ENCODE results near the gene HIVEP3. TPM values are rescaled to one million over a fixed set of nuclear protein-coding genes. Genes with fewer than 3 reads are reported as not detected.
A peak's percentile ranks its signal among the peaks of the same experiment; 100 is the strongest.

The HIVEP3 gene
- total and polyA plus RNA-seq, 4 donors: 3.0 to 9.4 (median 7.8) TPM

- Histone ChIP-seq H3K36me3 (ENCODE audit: control insufficient read depth, insufficient read depth, low read length) (no peaks in the 10 kb centered on the region), H3K9me3 (ENCODE audit: control insufficient read depth, insufficient read depth, low read length) (no peaks in the 10 kb centered on the region), H3K27me3 (ENCODE audit: control insufficient read depth, insufficient read depth, low read length) (no peaks in the 10 kb centered on the region), H3K27ac (ENCODE audit: low read depth, low read length) (no peak overlapping the region), H3K4me1 (ENCODE audit: control insufficient read depth, insufficient read depth, low read length) (peaks cover 8% of the 10 kb centered on the region), H3K4me3 (ENCODE audit: low read depth, low read length) (no peak overlapping the region)
- WGBS (ENCODE audit: insufficient coverage): 79% methylated on average over 2 of the region's 3 CpGs
- no peak for DNase-seq (ENCODE audit: low read depth in 4 of 6, low spot score in 6 of 6)
These were observed 342.5 kb downstream of the HIVEP3 start for GRCh38 chr1:41576206-41576605.

DNA sequence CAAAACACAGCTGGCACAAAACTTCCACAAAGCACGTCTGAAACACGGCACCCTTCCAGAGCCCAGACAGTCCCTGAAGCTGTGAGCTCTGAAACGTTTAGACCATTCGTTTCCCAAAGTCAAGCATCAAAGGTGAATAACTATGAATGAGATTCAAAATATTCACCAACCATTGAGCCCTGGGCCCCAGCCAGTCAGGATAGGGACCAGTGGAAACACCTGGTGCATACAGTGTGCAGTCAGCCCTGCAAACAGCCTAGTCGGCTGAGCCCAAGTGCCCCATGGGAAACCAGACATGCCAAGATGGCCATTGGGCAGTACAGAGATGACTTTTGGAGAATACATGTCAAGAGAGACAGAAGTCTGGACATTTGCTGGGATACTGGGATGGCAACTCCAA lies 343.9 kb downstream of the HIVEP3 start:
- peaks cover 8% of the 10 kb centered on the region for H3K4me1 ChIP-seq (ENCODE audit: control insufficient read depth, insufficient read depth, low read length)
- no peak overlapping the region for H3K27ac ChIP-seq (ENCODE audit: low read depth, low read length)
- no peaks in the 10 kb centered on the region for H3K36me3 ChIP-seq (ENCODE audit: control insufficient read depth, insufficient read depth, low read length)
- H3K9me3 ChIP-seq (ENCODE audit: control insufficient read depth, insufficient read depth, low read length): no peaks in the 10 kb centered on the region
- H3K27me3 ChIP-seq (ENCODE audit: control insufficient read depth, insufficient read depth, low read length): no peaks in the 10 kb centered on the region
- WGBS (ENCODE audit: insufficient coverage): 64% methylated on average over 5 of the region's 5 CpGs
- no peak overlapping the region for H3K4me3 ChIP-seq (ENCODE audit: low read depth, low read length)
- DNase-seq (ENCODE audit: low read depth in 4 of 6, low spot score in 6 of 6): no peak

DNA sequence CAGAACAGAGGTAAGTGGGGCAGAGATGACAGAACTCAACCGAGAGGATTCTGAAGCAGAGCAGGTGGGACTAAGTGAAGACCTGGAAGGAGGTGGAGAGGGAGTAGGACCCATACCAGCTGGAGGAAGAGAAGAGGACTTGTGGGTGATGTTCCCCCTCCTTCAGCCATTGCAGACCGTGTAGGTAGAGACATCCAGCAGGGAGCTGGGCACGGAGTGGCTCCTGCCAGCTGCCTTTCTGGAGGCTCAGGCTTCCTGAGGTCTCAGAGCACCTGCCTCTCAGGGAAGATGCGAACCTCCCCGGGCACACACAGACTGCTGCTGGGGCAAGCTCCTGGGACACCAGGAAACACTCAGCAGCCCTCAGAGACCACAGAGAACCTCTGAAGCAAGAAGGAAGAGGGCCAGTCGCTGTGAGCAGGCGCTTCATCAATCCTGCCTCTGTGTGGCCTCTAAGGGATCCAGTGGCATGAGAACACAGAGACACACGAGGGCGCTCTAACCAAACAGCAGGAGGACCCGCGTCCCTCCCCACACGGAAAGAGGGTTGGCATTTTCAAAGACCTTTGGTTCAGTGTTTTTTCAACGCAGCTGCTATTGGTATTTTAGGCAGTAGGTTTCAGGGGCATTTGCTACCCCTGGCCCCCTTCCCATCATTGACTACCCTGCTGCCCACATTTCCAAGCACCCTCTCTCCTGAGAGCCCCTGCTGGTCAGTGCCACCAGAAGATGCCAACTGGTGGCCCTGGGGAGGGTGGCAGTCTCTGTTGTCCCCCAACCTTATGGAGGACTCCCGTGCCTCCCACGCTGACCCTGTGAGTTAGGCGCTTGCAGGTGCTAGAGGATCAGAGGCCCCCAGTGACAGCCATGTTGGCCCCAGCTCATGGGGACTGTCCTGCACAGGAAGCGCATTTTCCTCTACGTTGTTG lies 344.7 kb downstream of the HIVEP3 start:
- DNase-seq (ENCODE audit: low read depth in 4 of 6, low spot score in 6 of 6): peak; percentile 53 to 96 (median 81)

DNA sequence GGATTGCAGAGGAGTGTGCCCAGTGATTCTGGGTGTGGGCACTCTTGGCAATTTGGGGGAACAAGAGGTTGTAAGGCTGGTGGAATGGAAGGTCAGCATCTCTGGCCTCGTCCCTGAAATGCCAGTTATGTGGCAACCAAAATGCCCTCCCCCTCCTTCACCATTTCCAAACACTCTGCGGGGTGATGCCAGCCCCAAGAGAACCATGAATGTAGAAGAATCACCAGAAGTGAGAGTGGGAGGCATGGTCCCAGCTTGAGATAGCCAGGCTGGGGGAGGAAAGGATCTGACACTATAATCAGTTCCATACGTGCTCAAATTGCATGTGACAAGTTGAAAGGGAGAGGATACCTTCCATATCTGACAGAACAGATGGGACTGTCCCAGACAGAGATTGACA lies 345.5 kb downstream of the HIVEP3 start:
- no peaks in the 10 kb centered on the region for H3K27me3 ChIP-seq (ENCODE audit: control insufficient read depth, insufficient read depth, low read length)
- no CpG with 5 or more reads among the region's 3 CpGs for WGBS (ENCODE audit: insufficient coverage)

More for the DNA sequence above, 344.7 kb downstream of the HIVEP3 start:
- 28% methylated on average over 16 of the region's 18 CpGs for WGBS (ENCODE audit: insufficient coverage)
- Histone ChIP-seq H3K9me3 (ENCODE audit: control insufficient read depth, insufficient read depth, low read length) (no peaks in the 10 kb centered on the region), H3K4me3 (ENCODE audit: low read depth, low read length) (no peak overlapping the region), H3K36me3 (ENCODE audit: control insufficient read depth, insufficient read depth, low read length) (no peaks in the 10 kb centered on the region), H3K27ac (ENCODE audit: low read depth, low read length) (no peak overlapping the region), H3K4me1 (ENCODE audit: control insufficient read depth, insufficient read depth, low read length) (peaks cover 8% of the 10 kb centered on the region), H3K27me3 (ENCODE audit: control insufficient read depth, insufficient read depth, low read length) (no peaks in the 10 kb centered on the region)

DNA sequence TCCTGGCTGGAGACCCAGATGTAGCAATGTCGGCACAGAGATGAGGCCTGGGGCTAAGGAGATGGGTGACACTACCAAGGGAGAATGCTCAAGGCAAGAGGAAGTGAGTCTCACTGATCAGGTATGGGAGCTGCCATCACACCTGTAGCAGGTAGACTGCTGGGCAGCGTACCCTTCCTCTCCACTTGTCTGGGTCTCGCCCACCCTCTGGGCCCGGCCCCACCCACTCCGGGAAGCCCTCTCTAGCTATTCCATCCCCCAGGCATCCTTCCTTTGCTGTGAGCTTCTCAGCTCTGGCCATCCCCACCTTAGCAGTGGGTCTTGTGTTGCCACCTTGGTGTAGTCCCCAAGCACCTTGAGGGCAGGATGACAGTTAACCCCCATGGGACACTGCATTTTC lies 346.5 kb downstream of the HIVEP3 start:
- DNase-seq (ENCODE audit: low read depth in 4 of 6, low spot score in 6 of 6): no peak
- Histone ChIP-seq H3K27me3 (ENCODE audit: control insufficient read depth, insufficient read depth, low read length) (no peaks in the 10 kb centered on the region), H3K9me3 (ENCODE audit: control insufficient read depth, insufficient read depth, low read length) (no peaks in the 10 kb centered on the region), H3K4me3 (ENCODE audit: low read depth, low read length) (no peak overlapping the region), H3K36me3 (ENCODE audit: control insufficient read depth, insufficient read depth, low read length) (no peaks in the 10 kb centered on the region), H3K27ac (ENCODE audit: low read depth, low read length) (no peak overlapping the region), H3K4me1 (ENCODE audit: control insufficient read depth, insufficient read depth, low read length) (peaks cover 8% of the 10 kb centered on the region)
- WGBS (ENCODE audit: insufficient coverage): 94% methylated on average over 5 of the region's 5 CpGs

More for the DNA sequence above, 345.5 kb downstream of the HIVEP3 start:
- Histone ChIP-seq H3K27ac (ENCODE audit: low read depth, low read length) (no peak overlapping the region), H3K36me3 (ENCODE audit: control insufficient read depth, insufficient read depth, low read length) (no peaks in the 10 kb centered on the region), H3K4me1 (ENCODE audit: control insufficient read depth, insufficient read depth, low read length) (peaks cover 8% of the 10 kb centered on the region), H3K4me3 (ENCODE audit: low read depth, low read length) (no peak overlapping the region), H3K9me3 (ENCODE audit: control insufficient read depth, insufficient read depth, low read length) (no peaks in the 10 kb centered on the region)
- DNase-seq (ENCODE audit: low read depth in 4 of 6, low spot score in 6 of 6): no peak

- H3K36me3 ChIP-seq (ENCODE audit: control insufficient read depth, insufficient read depth, low read length): no peaks in the 10 kb centered on the region
- no peaks in the 10 kb centered on the region for H3K9me3 ChIP-seq (ENCODE audit: control insufficient read depth, insufficient read depth, low read length)
- peaks cover 8% of the 10 kb centered on the region for H3K4me1 ChIP-seq (ENCODE audit: control insufficient read depth, insufficient read depth, low read length)
- H3K27ac ChIP-seq (ENCODE audit: low read depth, low read length): no peak overlapping the region
- no peaks in the 10 kb centered on the region for H3K27me3 ChIP-seq (ENCODE audit: control insufficient read depth, insufficient read depth, low read length)
- no peak for DNase-seq (ENCODE audit: low read depth in 4 of 6, low spot score in 6 of 6)
- no peak overlapping the region for H3K4me3 ChIP-seq (ENCODE audit: low read depth, low read length)
- WGBS (ENCODE audit: insufficient coverage): 60% methylated on average over 1 of the region's 3 CpGs
These were observed 347.7 kb downstream of the HIVEP3 start for GRCh38 chr1:41571041-41571440.

DNA sequence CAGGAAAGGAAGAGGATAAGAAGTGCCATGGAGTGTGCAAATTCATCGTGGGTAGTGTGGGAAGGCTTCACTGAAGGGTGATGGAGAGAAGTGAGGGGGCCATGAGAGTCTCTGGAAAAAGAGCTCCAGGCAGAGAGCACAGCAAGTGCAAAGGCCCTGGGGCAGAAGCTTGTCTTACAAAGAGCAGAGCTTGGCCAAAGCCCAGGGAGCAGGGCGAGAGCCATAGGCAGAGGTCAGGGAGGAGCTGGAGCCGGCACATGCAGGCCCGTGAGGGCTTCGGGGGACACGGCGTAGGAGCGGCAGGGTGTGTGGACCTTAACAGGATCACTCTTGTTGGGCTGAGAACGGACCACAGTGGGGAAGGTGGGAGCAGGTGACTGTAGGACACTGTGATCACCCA lies 350.5 kb downstream of the HIVEP3 start:
- no peak for DNase-seq (ENCODE audit: low read depth in 4 of 6, low spot score in 6 of 6)
- Histone ChIP-seq H3K9me3 (ENCODE audit: control insufficient read depth, insufficient read depth, low read length) (no peaks in the 10 kb centered on the region), H3K27me3 (ENCODE audit: control insufficient read depth, insufficient read depth, low read length) (no peaks in the 10 kb centered on the region), H3K4me1 (ENCODE audit: control insufficient read depth, insufficient read depth, low read length) (no peaks in the 10 kb centered on the region), H3K4me3 (ENCODE audit: low read depth, low read length) (no peak overlapping the region), H3K36me3 (ENCODE audit: control insufficient read depth, insufficient read depth, low read length) (no peaks in the 10 kb centered on the region), H3K27ac (ENCODE audit: low read depth, low read length) (no peak overlapping the region)
- 96% methylated on average over 9 of the region's 9 CpGs for WGBS (ENCODE audit: insufficient coverage)

- no peaks in the 10 kb centered on the region for H3K36me3 ChIP-seq (ENCODE audit: control insufficient read depth, insufficient read depth, low read length)
- DNase-seq (ENCODE audit: low read depth in 4 of 6, low spot score in 6 of 6): no peak
- WGBS (ENCODE audit: insufficient coverage): 83% methylated on average over 1 of the region's 2 CpGs
- no peaks in the 10 kb centered on the region for H3K27me3 ChIP-seq (ENCODE audit: control insufficient read depth, insufficient read depth, low read length)
- H3K27ac ChIP-seq (ENCODE audit: low read depth, low read length): no peak overlapping the region
- no peak overlapping the region for H3K4me3 ChIP-seq (ENCODE audit: low read depth, low read length)
- H3K4me1 ChIP-seq (ENCODE audit: control insufficient read depth, insufficient read depth, low read length): no peaks in the 10 kb centered on the region
- H3K9me3 ChIP-seq (ENCODE audit: control insufficient read depth, insufficient read depth, low read length): no peaks in the 10 kb centered on the region
These were observed 351.8 kb downstream of the HIVEP3 start for GRCh38 chr1:41566969-41567368.

- Histone ChIP-seq H3K9me3 (ENCODE audit: control insufficient read depth, insufficient read depth, low read length) (no peaks in the 10 kb centered on the region), H3K27ac (ENCODE audit: low read depth, low read length) (no peak overlapping the region), H3K4me1 (ENCODE audit: control insufficient read depth, insufficient read depth, low read length) (no peaks in the 10 kb centered on the region), H3K4me3 (ENCODE audit: low read depth, low read length) (no peak overlapping the region), H3K36me3 (ENCODE audit: control insufficient read depth, insufficient read depth, low read length) (no peaks in the 10 kb centered on the region), H3K27me3 (ENCODE audit: control insufficient read depth, insufficient read depth, low read length) (no peaks in the 10 kb centered on the region)
- 69% methylated on average over 5 of the region's 5 CpGs for WGBS (ENCODE audit: insufficient coverage)
- DNase-seq (ENCODE audit: low read depth in 4 of 6, low spot score in 6 of 6): no peak
These were observed 352.3 kb downstream of the HIVEP3 start for GRCh38 chr1:41566274-41566885.
